ENCODE results near the gene DCAF5. TPM values are rescaled to one million over a fixed set of nuclear protein-coding genes. Genes with fewer than 3 reads are reported as not detected.
"Not testable (repeated sequence)": the region's sequence is repeated elsewhere in the genome, so short reads cannot be mapped to it uniquely, and the experiment has no call there.

The DCAF5 gene
- total RNA-seq, result 10 to 100 TPM; 45.7 to 50.3 TPM

GRCh38 chr14:69152902-69153151 is at the start of gene DCAF5:
Gene DCAF5, minus strand, starts transcription at chr14:69153119. Its CDS starts 141 bp downstream, at chr14:69152978.
- Mint-ChIP-seq H3K27ac (peak within 1 kb of the TSS; percentile 93), H3K27me3 (peaks cover 20% of the 10 kb centered on the region), H3K4me1 (peaks cover 32% of the 10 kb centered on the region), H3K9me3 (no peaks in the 10 kb centered on the region), H3K36me3 (ENCODE audit: low read depth) (peaks cover 25% of the 10 kb centered on the region), H3K4me3 (peak within 1 kb of the TSS; percentile 92)
- peak; percentile 95 for DNase-seq
- POLR2A ChIA-PET, result interaction anchor here (0.9 to 3.1 kb wide), 8 partner anchors 16 to 459 kb away, joined by 3 to 27 read pairs (median 6); partner anchors contain the start of genes ERH, EXD2, SLC39A9 and SUSD6
- CTCF ChIA-PET, result interaction anchor here (4.1 kb wide), 1 partner anchor 23 kb away, joined by 28 read pairs; no protein-coding TSS in a partner anchor

- Mint-ChIP-seq H3K9me3 (no peaks in the 10 kb centered on the region), H3K36me3 (ENCODE audit: low read depth) (no peaks in the 10 kb centered on the region), H3K4me3 (no peak overlapping the region), H3K27ac (no peak overlapping the region), H3K27me3 (no peaks in the 10 kb centered on the region), H3K4me1 (no peaks in the 10 kb centered on the region)
- ChIA-PET CTCF (interaction anchor here (0.7 to 2.0 kb wide), 2 partner anchors 13 to 42 kb away, joined by 3 to 4 read pairs; no protein-coding TSS in a partner anchor), POLR2A (interaction anchor here (0.9 kb wide), 1 partner anchor 49 kb away, joined by 3 read pairs; no protein-coding TSS in a partner anchor)
- DNase-seq, result no peak
Measured at GRCh38 chr14:69199786-69200185, 46.9 kb upstream of the DCAF5 start.

- Mint-ChIP-seq H3K36me3 (ENCODE audit: low read depth) (no peaks in the 10 kb centered on the region), H3K4me1 (peaks cover 23% of the 10 kb centered on the region), H3K27me3 (no peaks in the 10 kb centered on the region), H3K27ac (no peak overlapping the region), H3K4me3 (no peak overlapping the region), H3K9me3 (no peaks in the 10 kb centered on the region)
- ChIA-PET POLR2A (no interaction called here), CTCF (no interaction called here)
- DNase-seq, result no peak
Measured at GRCh38 chr14:69193721-69194120, 40.8 kb upstream of the DCAF5 start.

GRCh38 chr14:69191340-69192111 is 38.6 kb upstream of the DCAF5 start, which contains the start of gene EXD2:
Gene EXD2, plus strand, starts transcription at chr14:69191498. Its CDS starts 17,973 bp downstream, at chr14:69209471.
- peak; percentile 72 for DNase-seq
- Mint-ChIP-seq H3K4me3 (peak within 1 kb of the TSS; percentile 85), H3K27me3 (peaks cover 5% of the 10 kb centered on the region), H3K9me3 (no peaks in the 10 kb centered on the region), H3K36me3 (ENCODE audit: low read depth) (no peaks in the 10 kb centered on the region), H3K27ac (peak within 1 kb of the TSS; percentile 69), H3K4me1 (peaks cover 23% of the 10 kb centered on the region)
- ChIA-PET CTCF (interaction anchor here (0.9 to 1.0 kb wide), 2 partner anchors 51 to 59 kb away, joined by 3 to 6 read pairs; no protein-coding TSS in a partner anchor), POLR2A (interaction anchor here (0.8 to 2.2 kb wide), 7 partner anchors 10 to 62 kb away, joined by 3 to 9 read pairs (median 3); partner anchors contain the start of gene DCAF5)

GRCh38 chr14:69190191-69190590 is 37.3 kb upstream of the DCAF5 start:
- no peak overlapping the region for H3K27ac Mint-ChIP-seq
- CTCF ChIA-PET, result interaction anchor here (0.8 to 1.1 kb wide), 2 partner anchors 61 to 270 kb away, joined by 3 read pairs; no protein-coding TSS in a partner anchor
- H3K27me3 Mint-ChIP-seq, result peaks cover 5% of the 10 kb centered on the region
- peaks cover 23% of the 10 kb centered on the region for H3K4me1 Mint-ChIP-seq
- H3K36me3 Mint-ChIP-seq (ENCODE audit: low read depth), result no peaks in the 10 kb centered on the region
- H3K9me3 Mint-ChIP-seq, result no peaks in the 10 kb centered on the region
- POLR2A ChIA-PET, result interaction anchor here (1.5 to 2.2 kb wide), 2 partner anchors 10 to 37 kb away, joined by 3 to 9 read pairs; partner anchors contain the start of gene DCAF5
- no peak overlapping the region for H3K4me3 Mint-ChIP-seq
- no peak for DNase-seq

- Mint-ChIP-seq H3K9me3 (no peaks in the 10 kb centered on the region), H3K27ac (no peak overlapping the region), H3K4me3 (no peak overlapping the region), H3K36me3 (ENCODE audit: low read depth) (no peaks in the 10 kb centered on the region), H3K27me3 (peaks cover 8% of the 10 kb centered on the region), H3K4me1 (no peaks in the 10 kb centered on the region)
- DNase-seq, result no peak
- CTCF ChIA-PET, result no interaction called here
- POLR2A ChIA-PET, result no interaction called here
Measured at GRCh38 chr14:69183735-69184134, 30.8 kb upstream of the DCAF5 start.

GRCh38 chr14:69182580-69182979 is 29.7 kb upstream of the DCAF5 start:
- H3K36me3 Mint-ChIP-seq (ENCODE audit: low read depth); CTCF ChIA-PET; H3K27me3 Mint-ChIP-seq: not testable (repeated sequence)

GRCh38 chr14:69181491-69181890 is 28.6 kb upstream of the DCAF5 start:
- no peaks in the 10 kb centered on the region for H3K4me1 Mint-ChIP-seq
- no peaks in the 10 kb centered on the region for H3K36me3 Mint-ChIP-seq (ENCODE audit: low read depth)
- POLR2A ChIA-PET, result interaction anchor here (0.9 to 1.0 kb wide), 2 partner anchors 10 to 28 kb away, joined by 3 read pairs; partner anchors contain the start of genes DCAF5 and EXD2
- no peak for DNase-seq
- no peaks in the 10 kb centered on the region for H3K9me3 Mint-ChIP-seq
- CTCF ChIA-PET, result no interaction called here
- H3K4me3 Mint-ChIP-seq, result no peak overlapping the region
- H3K27ac Mint-ChIP-seq, result no peak overlapping the region
- peaks cover 6% of the 10 kb centered on the region for H3K27me3 Mint-ChIP-seq

More at GRCh38 chr14:69182580-69182979, 29.7 kb upstream of the DCAF5 start:
- H3K4me3 Mint-ChIP-seq, H3K9me3 Mint-ChIP-seq, DNase-seq, H3K27ac Mint-ChIP-seq, POLR2A ChIA-PET, H3K4me1 Mint-ChIP-seq: not testable (repeated sequence)

- Mint-ChIP-seq H3K4me1 (no peaks in the 10 kb centered on the region), H3K27ac (no peak overlapping the region), H3K27me3 (peaks cover 17% of the 10 kb centered on the region), H3K9me3 (no peaks in the 10 kb centered on the region), H3K36me3 (ENCODE audit: low read depth) (no peaks in the 10 kb centered on the region), H3K4me3 (no peak overlapping the region)
- DNase-seq, result no peak
- ChIA-PET POLR2A (no interaction called here), CTCF (no interaction called here)
Measured at GRCh38 chr14:69175130-69175529, 22.2 kb upstream of the DCAF5 start.

- ChIA-PET POLR2A (no interaction called here), CTCF (no interaction called here)
- Mint-ChIP-seq H3K36me3 (ENCODE audit: low read depth) (no peaks in the 10 kb centered on the region), H3K4me3 (no peak overlapping the region), H3K9me3 (no peaks in the 10 kb centered on the region), H3K27me3 (peaks cover 15% of the 10 kb centered on the region), H3K27ac (no peak overlapping the region), H3K4me1 (no peaks in the 10 kb centered on the region)
- DNase-seq, result no peak
Measured at GRCh38 chr14:69171569-69171968, 18.6 kb upstream of the DCAF5 start.

GRCh38 chr14:69170839-69171238 is 17.9 kb upstream of the DCAF5 start:
- ChIA-PET CTCF (no interaction called here), POLR2A (no interaction called here)
- H3K36me3 Mint-ChIP-seq (ENCODE audit: low read depth), result no peaks in the 10 kb centered on the region
- DNase-seq, result no peak
- peaks cover 11% of the 10 kb centered on the region for H3K27me3 Mint-ChIP-seq
- H3K4me3 Mint-ChIP-seq, result no peak overlapping the region
- no peaks in the 10 kb centered on the region for H3K9me3 Mint-ChIP-seq
- no peak overlapping the region for H3K27ac Mint-ChIP-seq
- H3K4me1 Mint-ChIP-seq, result no peaks in the 10 kb centered on the region

GRCh38 chr14:69165787-69166186 is 12.9 kb upstream of the DCAF5 start:
- H3K27ac Mint-ChIP-seq; DNase-seq; H3K9me3 Mint-ChIP-seq; H3K36me3 Mint-ChIP-seq (ENCODE audit: low read depth); H3K4me3 Mint-ChIP-seq; POLR2A ChIA-PET; H3K4me1 Mint-ChIP-seq: not testable (repeated sequence)
- CTCF ChIA-PET, result interaction anchor here (0.6 kb wide), 1 partner anchor 8 kb away, joined by 5 read pairs; no protein-coding TSS in a partner anchor
- peaks cover 40% of the 10 kb centered on the region for H3K27me3 Mint-ChIP-seq

GRCh38 chr14:69161590-69161989 is 8.7 kb upstream of the DCAF5 start:
- CTCF ChIA-PET, result interaction anchor here (1.1 kb wide), 1 partner anchor 10 kb away, joined by 3 read pairs; no protein-coding TSS in a partner anchor
- H3K27ac Mint-ChIP-seq, result no peak overlapping the region

More at GRCh38 chr14:69161590-69161989, 8.7 kb upstream of the DCAF5 start:
- no peak for DNase-seq
- H3K4me3 Mint-ChIP-seq, result no peak overlapping the region
- POLR2A ChIA-PET, result no interaction called here
- peaks cover 4% of the 10 kb centered on the region for H3K36me3 Mint-ChIP-seq (ENCODE audit: low read depth)
- H3K4me1 Mint-ChIP-seq, result no peaks in the 10 kb centered on the region
- H3K27me3 Mint-ChIP-seq, result peaks cover 59% of the 10 kb centered on the region
- H3K9me3 Mint-ChIP-seq, result peaks cover 7% of the 10 kb centered on the region

All from activated CD4-positive, alpha-beta memory T cell treated with anti-CD3 and anti-CD28 coated beads, Interleukin-2, amount 10 ng/mL, durations not matched to agents 7 days and 5 days (primary cell).